K562 (cell line): ENCODE measurements around the gene COPA. TPM values are rescaled to one million over a fixed set of nuclear protein-coding genes. Genes with fewer than 3 reads are reported as not detected.

Experiments used
- ATAC-seq: fragments of 200-7000 bp; cut with Tn5 transposase; 3 replicates; pipeline ENCODE4 v1.9.1; 2020; ENCODE audit warnings: moderate library complexity
- BruUV-seq: library from RNA; stranded (reverse); fragments of 400-500 nt; replicated peaks from 2 replicates; lab custom pipeline; 2021; lab: Mats Ljungman, UMichigan
- CTCF ChIA-PET: fragments of 300-600 bp; formaldehyde crosslinking; extraction: SDS; loops from one replicate; lab custom pipeline; 2021; ENCODE audit warnings: low intra/inter-chr PET ratio; lab: Yijun Ruan, JAX
- POLR2A ChIA-PET: fragments of 300-600, 350-650 bp; sonication (Branson Sonifier 250); formaldehyde crosslinking; extraction: SDS; loops from one replicate; lab custom pipeline; 2021; ENCODE audit warnings: antibody characterized with exemption, inconsistent platforms; lab: Yijun Ruan, JAX
- DNase-seq, 4 experiments: peaks; one replicate each; pipeline versions ENCODE4 v3.0.0 to v3.0.0-alpha.2; 2011 to 2018; ENCODE audit warnings: low spot score in 3 of 4, mixed read lengths in 3 of 4; ENCODE audit errors: extremely low read depth in 1 of 4
- FAIRE-seq: peaks from 2 replicates; lab custom pipeline; 2011; peaks lifted over from hg19 to GRCh38; lab: Jason Lieb, UNC
- H2AFZ ChIP-seq: 2 replicates; pipeline ENCODE4 v1.6.0; 2011; ENCODE audit warnings: low read depth, low read length, control low read depth, inconsistent platforms
- H3K27ac ChIP-seq: fragments of 200-600 bp; 3 replicates; pipeline ENCODE4 v1.8.0; 2011; ENCODE audit warnings: low read depth, mild to moderate bottlenecking, control low read depth, inconsistent platforms, low read length, moderate library complexity, mixed read lengths; ENCODE audit errors: extremely low read depth
- H3K27me3 ChIP-seq, 2 experiments: fragments of 300-600 bp in 1 of 2; 2 replicates in 1 of 2; 3 replicates in 1 of 2; pipeline versions ENCODE4 v1.6.0 to v1.8.0; 2011; ENCODE audit warnings: inconsistent platforms in 2 of 2, low read length in 2 of 2, mild to moderate bottlenecking in 1 of 2, mixed read lengths in 1 of 2, moderate library complexity in 1 of 2; ENCODE audit not compliant: control insufficient read depth in 2 of 2, insufficient read depth in 2 of 2
- H3K36me3 ChIP-seq: fragments of 300-600 bp; 3 replicates; pipeline ENCODE4 v1.8.0; 2011; ENCODE audit warnings: mild to moderate bottlenecking, low read length, inconsistent platforms; ENCODE audit not compliant: control insufficient read depth, insufficient read depth
- H3K4me1 ChIP-seq, 2 experiments: fragments of 200-600 bp in 1 of 2; replicated peaks in 1 of 2; 2 replicates in 1 of 2; 3 replicates in 1 of 2; pipeline versions ENCODE4 v1.5.1 to v1.8.0; 2011; ENCODE audit warnings: inconsistent platforms in 2 of 2, low read length in 2 of 2, mild to moderate bottlenecking in 1 of 2, mixed read lengths in 1 of 2, moderate library complexity in 1 of 2; ENCODE audit not compliant: control insufficient read depth in 2 of 2, insufficient read depth in 2 of 2
- H3K4me2 ChIP-seq: 2 replicates; pipeline ENCODE4 v1.6.1; 2011; ENCODE audit warnings: low read length, control low read depth, inconsistent platforms, mixed read lengths; ENCODE audit not compliant: insufficient read depth
- H3K4me3 ChIP-seq: fragments of 200-600 bp; sonication (generic), shearing (Covaris generic); 2 replicates; pipeline ENCODE4 v1.5.1; 2016; ENCODE audit warnings: control low read depth, inconsistent platforms
- H3K79me2 ChIP-seq: fragments of 200-600 bp; 3 replicates; pipeline ENCODE4 v1.8.0; 2011; ENCODE audit warnings: low read length, inconsistent platforms; ENCODE audit not compliant: control insufficient read depth, insufficient read depth
- H3K9ac ChIP-seq, 2 experiments: 2 replicates each; pipeline versions ENCODE4 v1.6.0 to v1.6.1; 2011; ENCODE audit warnings: low read depth in 2 of 2, low read length in 2 of 2, control low read depth in 1 of 2, inconsistent platforms in 1 of 2, mild to moderate bottlenecking in 1 of 2, mixed read lengths in 1 of 2; ENCODE audit not compliant: insufficient read depth in 1 of 2
- H3K9me1 ChIP-seq: one replicate; pipeline ENCODE4 v1.6.0; 2011; ENCODE audit warnings: inconsistent platforms, mild to moderate bottlenecking, low read length, moderate library complexity; ENCODE audit not compliant: control insufficient read depth, insufficient read depth
- H3K9me3 ChIP-seq: replicated peaks from 2 replicates; pipeline ENCODE4 v1.5.1; 2011; ENCODE audit warnings: low read depth, low read length, inconsistent platforms; ENCODE audit not compliant: control insufficient read depth, insufficient read depth
- H4K20me1 ChIP-seq: replicated peaks from 2 replicates; pipeline ENCODE4 v1.6.1; 2011; ENCODE audit warnings: low read length, inconsistent platforms, mixed read lengths; ENCODE audit not compliant: control insufficient read depth, insufficient read depth
- BMI1 ChIP-seq: fragments of 150-350 bp; IDR thresholded peaks from 2 replicates; pipeline ENCODE4 v1.6.1; 2014; ENCODE audit warnings: low read length
- CEBPB ChIP-seq: fragments of 450-650 bp; IDR thresholded peaks from 2 replicates; pipeline ENCODE4 v1.6.1; 2016; ENCODE audit warnings: missing genetic modification characterization, missing compliant biosample characterization
- CHD4 ChIP-seq: fragments of 200-600 bp; sonication (generic); IDR thresholded peaks from 3 replicates; pipeline ENCODE4 v1.6.1; 2012; ENCODE audit warnings: low read depth, mild to moderate bottlenecking, mixed read lengths, low read length, inconsistent platforms; ENCODE audit not compliant: insufficient read depth, insufficient replicate concordance, poor library complexity, severe bottlenecking
- POLR2AphosphoS2 ChIP-seq: IDR thresholded peaks from 2 replicates; pipeline ENCODE4 v1.6.1; 2012; ENCODE audit warnings: low read length, improper control_type of control experiment
- WGBS: fragments of 100-300 bp; shearing (Covaris generic); methylation state at CpG from one replicate; pipeline ENCODE4 v1.1.6; 2016; ENCODE audit warnings: low coverage, mixed read lengths; ENCODE audit not compliant: insufficient coverage; ENCODE audit errors: missing lambda C conversion rate; 5-methylcytosine and 5-hydroxymethylcytosine counted together
- in situ Hi-C: fragments of 300-500 bp; cut with MboI; formaldehyde crosslinking; loops from 4 replicates; pipeline ENCODE4 v1.15.0; 2018; ENCODE audit warnings: inconsistent platforms, mixed read lengths
- intact Hi-C: fragments of 100-400 bp; cut with micrococcal nuclease; formaldehyde crosslinking; loops from 2 replicates; pipeline ENCODE4 v1.14.2; 2022
- polyA plus RNA-seq, 8 experiments: library from polyadenylated mRNA; depleted of rRNA in 4 of 8; stranded (reverse) in 5 of 8; unstranded in 3 of 8; fragments of >200 nt; fragmentation: Nextera tagmentation in 2 of 8; fragmentation: Illumina TruSeq in 1 of 8; extraction: Ambion mirVana in 2 of 8; extraction: Trizol in 1 of 8; gene quantifications; 2 replicates each; pipeline versions ENCODE4 v1.2.1 to v1.2.3, GENCODE V29; 2011 to 2014; ENCODE audit warnings: inconsistent platforms in 1 of 8, missing spikeins in 1 of 8
- total RNA-seq, 7 experiments: library from RNA; depleted of rRNA in 6 of 7; stranded (reverse); fragments of >200 nt in 6 of 7; fragmentation: Illumina TruSeq in 2 of 7; extraction: Trizol in 2 of 7; gene quantifications; 2 replicates each; pipeline versions ENCODE4 v1.2.1 to v1.2.3, GENCODE V29; 2011 to 2021; ENCODE audit warnings: low replicate concordance in 1 of 7
- TF ChIP-seq, protein P1 (sequence below): fragments of 250-450 bp; sonication (Bioruptor Pico); IDR thresholded peaks from 2 replicates; pipeline ENCODE4 v1.5.0; 2021; ENCODE audit warnings: mild to moderate bottlenecking, moderate library complexity

The COPA gene
- total and polyA plus RNA-seq, 9 of the 15 experiments (the other 6 are each of a cell fraction or from before 2014, with no cell fraction given) = 49.8 to 222 (median 110) TPM

DNA sequence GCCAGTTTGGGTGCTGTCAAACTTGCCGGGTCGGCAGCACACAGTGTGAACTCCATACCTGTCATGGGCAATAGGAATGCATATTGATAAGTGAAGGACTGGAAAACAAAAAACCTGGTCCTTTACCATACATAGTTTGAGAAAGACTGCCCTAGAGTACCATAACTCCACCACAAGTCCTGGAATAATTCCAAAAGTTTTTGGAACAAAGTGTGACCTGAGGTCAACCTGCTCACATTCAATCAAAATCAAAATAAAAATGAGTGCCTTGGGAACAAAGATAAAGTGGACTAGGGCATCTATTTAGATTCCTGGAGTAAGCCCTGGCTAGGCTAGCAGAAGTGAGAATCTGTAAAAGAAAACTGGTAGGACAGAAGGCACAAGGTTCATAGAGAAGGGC lies 65.7 kb downstream of the COPA start:
- in situ Hi-C loops = no loop called here
- 89% methylated on average over 2 of the region's 2 CpGs for WGBS

More for the DNA sequence above, 65.7 kb downstream of the COPA start:
- no peak for FAIRE-seq
- ChIA-PET CTCF (no interaction called here), POLR2A (interaction anchor here (1.1 to 2.5 kb wide), 3 partner anchors 8 to 15 kb away, joined by 4 to 9 read pairs (median 9); partner anchors contain the start of genes DCAF8 and PEX19)
- no peaks in the 10 kb centered on the region for H3K79me2 ChIP-seq
- no peak overlapping the region for H3K4me3 ChIP-seq
- intact Hi-C loops = no loop called here
- ATAC-seq = no peak
- peaks cover 55% of the 10 kb centered on the region for H3K36me3 ChIP-seq
- no peaks in the 10 kb centered on the region for H3K4me1 ChIP-seq
- no peak overlapping the region for H2AFZ ChIP-seq
- H3K9ac ChIP-seq = no peak overlapping the region
- BruUV-seq = no TSS peak
- no peaks in the 10 kb centered on the region for H4K20me1 ChIP-seq
- H3K4me2 ChIP-seq = no peak overlapping the region
- TF ChIP-seq CEBPB (tag) = no peak
- no peak for TF ChIP-seq BMI1
- TF ChIP-seq CHD4 = no peak
- TF ChIP-seq POLR2AphosphoS2 = no peak
- TF ChIP-seq, protein P1, sequence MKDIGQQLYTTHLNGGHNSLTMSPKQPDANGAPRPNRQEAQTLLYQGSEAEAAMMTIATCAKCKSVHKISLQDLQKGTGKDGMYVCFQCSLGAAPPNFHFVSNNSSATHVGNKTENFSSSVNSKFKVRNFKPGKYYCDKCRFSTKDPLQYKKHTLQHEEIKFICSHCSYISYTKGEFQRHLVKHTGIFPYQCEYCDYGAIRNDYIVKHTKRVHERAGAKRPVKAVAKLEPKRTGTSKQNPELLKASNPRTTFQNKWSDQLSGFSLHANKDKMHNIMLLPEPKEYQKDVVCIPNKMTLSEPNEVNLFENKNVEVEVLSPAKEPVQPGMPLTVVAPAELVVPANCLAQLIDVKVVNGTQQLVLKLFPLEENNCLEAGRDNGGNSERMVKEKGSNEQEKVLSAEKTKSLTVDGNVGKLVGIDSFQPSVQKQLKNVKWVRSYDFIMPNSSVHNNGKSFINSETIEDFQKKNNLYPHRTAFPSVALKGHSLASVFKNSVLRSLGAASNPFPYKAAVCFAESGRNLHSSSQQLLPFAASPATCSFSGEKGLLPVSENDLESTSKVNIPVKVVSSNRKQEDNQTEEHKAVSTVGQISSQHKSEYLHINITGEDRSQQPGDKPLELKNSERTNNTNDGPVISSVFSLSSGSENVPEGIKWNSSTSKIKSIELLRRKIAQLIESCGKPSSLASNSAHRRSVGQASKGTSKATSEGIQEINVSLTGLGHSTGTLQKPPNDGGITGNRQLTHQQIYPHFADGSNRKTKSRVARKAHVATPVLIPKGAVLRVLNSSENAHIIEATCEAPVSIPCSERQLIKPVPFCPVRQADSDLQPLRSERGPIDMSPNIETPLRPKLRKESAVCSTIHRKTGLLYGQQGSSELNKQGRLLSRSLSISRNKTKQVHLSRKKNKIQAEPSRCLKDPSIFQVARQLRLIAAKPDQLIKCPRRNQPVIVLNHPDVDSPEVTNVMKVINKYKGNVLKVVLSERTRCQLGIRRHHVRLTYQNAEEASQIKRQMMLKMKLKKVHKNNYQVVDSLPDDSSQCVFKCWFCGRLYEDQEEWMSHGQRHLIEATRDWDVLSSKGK = no peak
- H3K9me1 ChIP-seq = no peaks in the 10 kb centered on the region
- no peaks in the 10 kb centered on the region for H3K9me3 ChIP-seq
- DNase-seq = no peak
- no peak overlapping the region for H3K27ac ChIP-seq
- no peaks in the 10 kb centered on the region for H3K27me3 ChIP-seq
